ENCODE results near the gene TMA7. TPM values are rescaled to one million over a fixed set of nuclear protein-coding genes. Genes with fewer than 3 reads are reported as not detected.
A peak's percentile ranks its signal among the peaks of the same experiment; 100 is the strongest.

Gene TMA7
- total and polyA plus RNA-seq, 2 of the 13 experiments (the other 11 are each of a cell fraction or from before 2014, with no cell fraction given): 100 to 486 TPM

DNA sequence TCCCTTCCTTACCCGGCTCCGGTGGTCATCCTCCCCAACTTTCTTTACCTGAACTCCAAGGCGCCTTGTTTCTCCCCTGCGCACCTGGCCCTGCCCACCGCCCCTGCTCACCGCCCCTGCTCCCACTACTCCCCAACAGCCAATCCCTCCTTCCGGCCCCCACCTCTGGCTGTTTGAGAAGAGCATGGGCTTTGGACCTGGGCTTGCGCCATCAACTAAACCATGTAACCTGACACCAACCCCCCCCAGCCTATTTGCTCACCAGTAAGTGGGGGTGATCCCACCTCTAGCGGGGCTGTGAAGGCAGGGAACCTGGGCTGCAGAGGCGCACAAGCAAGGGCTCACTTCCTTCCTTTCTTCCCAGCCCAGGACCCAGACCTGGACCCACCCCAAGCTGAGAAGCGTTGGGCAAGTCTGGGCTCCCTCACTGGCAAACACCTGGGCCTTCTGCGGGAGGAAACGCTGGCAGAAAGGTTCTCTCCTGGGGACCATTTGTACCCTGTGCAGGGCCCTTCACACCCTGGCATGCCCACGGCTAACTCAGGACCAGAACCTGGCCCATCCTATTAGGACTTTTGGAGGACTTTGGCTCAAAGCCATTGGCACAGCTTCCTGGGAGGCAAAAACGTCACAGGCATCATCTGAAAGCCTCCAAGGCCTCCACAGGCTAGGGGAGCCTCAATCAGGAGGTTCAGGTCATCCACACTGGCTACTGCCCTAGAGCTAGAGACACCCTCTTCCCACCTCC lies 9.9 kb upstream of the TMA7 start, which contains the start of gene PLXNB1 (continued):
- TF ChIP-seq, protein P1, sequence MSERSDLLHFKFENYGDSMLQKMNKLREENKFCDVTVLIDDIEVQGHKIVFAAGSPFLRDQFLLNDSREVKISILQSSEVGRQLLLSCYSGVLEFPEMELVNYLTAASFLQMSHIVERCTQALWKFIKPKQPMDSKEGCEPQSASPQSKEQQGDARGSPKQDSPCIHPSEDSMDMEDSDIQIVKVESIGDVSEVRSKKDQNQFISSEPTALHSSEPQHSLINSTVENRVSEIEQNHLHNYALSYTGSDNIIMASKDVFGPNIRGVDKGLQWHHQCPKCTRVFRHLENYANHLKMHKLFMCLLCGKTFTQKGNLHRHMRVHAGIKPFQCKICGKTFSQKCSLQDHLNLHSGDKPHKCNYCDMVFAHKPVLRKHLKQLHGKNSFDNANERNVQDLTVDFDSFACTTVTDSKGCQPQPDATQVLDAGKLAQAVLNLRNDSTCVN (CRISPR knock-in tag; IDR thresholded peaks at IDR 0.05; ENCODE audit: borderline replicate concordance): 0 out of 2 replicates have a peak, but pooled peaks have one; percentile 12
- TF ChIP-seq ZNF431 (CRISPR knock-in tag; IDR thresholded peaks at IDR 0.05; ENCODE audit: borderline replicate concordance, low read depth): no peak; the same call in 1 of the 2 replicates
- TF ChIP-seq, protein P2, sequence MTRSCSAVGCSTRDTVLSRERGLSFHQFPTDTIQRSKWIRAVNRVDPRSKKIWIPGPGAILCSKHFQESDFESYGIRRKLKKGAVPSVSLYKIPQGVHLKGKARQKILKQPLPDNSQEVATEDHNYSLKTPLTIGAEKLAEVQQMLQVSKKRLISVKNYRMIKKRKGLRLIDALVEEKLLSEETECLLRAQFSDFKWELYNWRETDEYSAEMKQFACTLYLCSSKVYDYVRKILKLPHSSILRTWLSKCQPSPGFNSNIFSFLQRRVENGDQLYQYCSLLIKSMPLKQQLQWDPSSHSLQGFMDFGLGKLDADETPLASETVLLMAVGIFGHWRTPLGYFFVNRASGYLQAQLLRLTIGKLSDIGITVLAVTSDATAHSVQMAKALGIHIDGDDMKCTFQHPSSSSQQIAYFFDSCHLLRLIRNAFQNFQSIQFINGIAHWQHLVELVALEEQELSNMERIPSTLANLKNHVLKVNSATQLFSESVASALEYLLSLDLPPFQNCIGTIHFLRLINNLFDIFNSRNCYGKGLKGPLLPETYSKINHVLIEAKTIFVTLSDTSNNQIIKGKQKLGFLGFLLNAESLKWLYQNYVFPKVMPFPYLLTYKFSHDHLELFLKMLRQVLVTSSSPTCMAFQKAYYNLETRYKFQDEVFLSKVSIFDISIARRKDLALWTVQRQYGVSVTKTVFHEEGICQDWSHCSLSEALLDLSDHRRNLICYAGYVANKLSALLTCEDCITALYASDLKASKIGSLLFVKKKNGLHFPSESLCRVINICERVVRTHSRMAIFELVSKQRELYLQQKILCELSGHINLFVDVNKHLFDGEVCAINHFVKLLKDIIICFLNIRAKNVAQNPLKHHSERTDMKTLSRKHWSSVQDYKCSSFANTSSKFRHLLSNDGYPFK (CRISPR knock-in tag; IDR thresholded peaks at IDR 0.05; ENCODE audit: borderline replicate concordance): peak; percentile 86; the same call in 1 of the 2 replicates
- TF ChIP-seq ZFP36 (IDR thresholded peaks at IDR 0.05; ENCODE audit: borderline replicate concordance, low read depth, low read length, partially characterized antibody): no peak
- no peak for TF ChIP-seq ZNF720 (CRISPR knock-in tag; IDR thresholded peaks at IDR 0.05)
- TF ChIP-seq ZBTB20 (CRISPR knock-in tag; IDR thresholded peaks at IDR 0.05; ENCODE audit: borderline replicate concordance, low read depth): peak; percentile 97
- TF ChIP-seq, protein P3, sequence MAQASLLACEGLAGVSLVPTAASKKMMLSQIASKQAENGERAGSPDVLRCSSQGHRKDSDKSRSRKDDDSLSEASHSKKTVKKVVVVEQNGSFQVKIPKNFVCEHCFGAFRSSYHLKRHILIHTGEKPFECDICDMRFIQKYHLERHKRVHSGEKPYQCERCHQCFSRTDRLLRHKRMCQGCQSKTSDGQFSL (CRISPR knock-in tag; IDR thresholded peaks at IDR 0.05): peak; percentile 99
- TF ChIP-seq CEBPB (IDR thresholded peaks at IDR 0.05; ENCODE audit: borderline replicate concordance, low read depth, low read length): peak; percentile 98
- no peak for TF ChIP-seq SIN3B (IDR thresholded peaks at IDR 0.05; ENCODE audit: low read length)
- no peak for TF ChIP-seq NPAS2 (CRISPR knock-in tag; IDR thresholded peaks at IDR 0.05; ENCODE audit: borderline replicate concordance)
- TF ChIP-seq, protein P4, sequence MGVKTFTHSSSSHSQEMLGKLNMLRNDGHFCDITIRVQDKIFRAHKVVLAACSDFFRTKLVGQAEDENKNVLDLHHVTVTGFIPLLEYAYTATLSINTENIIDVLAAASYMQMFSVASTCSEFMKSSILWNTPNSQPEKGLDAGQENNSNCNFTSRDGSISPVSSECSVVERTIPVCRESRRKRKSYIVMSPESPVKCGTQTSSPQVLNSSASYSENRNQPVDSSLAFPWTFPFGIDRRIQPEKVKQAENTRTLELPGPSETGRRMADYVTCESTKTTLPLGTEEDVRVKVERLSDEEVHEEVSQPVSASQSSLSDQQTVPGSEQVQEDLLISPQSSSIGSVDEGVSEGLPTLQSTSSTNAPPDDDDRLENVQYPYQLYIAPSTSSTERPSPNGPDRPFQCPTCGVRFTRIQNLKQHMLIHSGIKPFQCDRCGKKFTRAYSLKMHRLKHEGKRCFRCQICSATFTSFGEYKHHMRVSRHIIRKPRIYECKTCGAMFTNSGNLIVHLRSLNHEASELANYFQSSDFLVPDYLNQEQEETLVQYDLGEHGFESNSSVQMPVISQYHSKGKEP (CRISPR knock-in tag; IDR thresholded peaks at IDR 0.05): no peak
- TF ChIP-seq ZNF333 (CRISPR knock-in tag; IDR thresholded peaks at IDR 0.05; ENCODE audit: borderline replicate concordance): 0 out of 2 replicates have a peak, but pooled peaks have one; percentile 90
- TF ChIP-seq ZFP90 (CRISPR knock-in tag; IDR thresholded peaks at IDR 0.05; ENCODE audit: borderline replicate concordance): peak; percentile 96; the same call in 1 of the 2 replicates
- TF ChIP-seq, protein P5, sequence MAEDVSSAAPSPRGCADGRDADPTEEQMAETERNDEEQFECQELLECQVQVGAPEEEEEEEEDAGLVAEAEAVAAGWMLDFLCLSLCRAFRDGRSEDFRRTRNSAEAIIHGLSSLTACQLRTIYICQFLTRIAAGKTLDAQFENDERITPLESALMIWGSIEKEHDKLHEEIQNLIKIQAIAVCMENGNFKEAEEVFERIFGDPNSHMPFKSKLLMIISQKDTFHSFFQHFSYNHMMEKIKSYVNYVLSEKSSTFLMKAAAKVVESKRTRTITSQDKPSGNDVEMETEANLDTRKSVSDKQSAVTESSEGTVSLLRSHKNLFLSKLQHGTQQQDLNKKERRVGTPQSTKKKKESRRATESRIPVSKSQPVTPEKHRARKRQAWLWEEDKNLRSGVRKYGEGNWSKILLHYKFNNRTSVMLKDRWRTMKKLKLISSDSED (CRISPR knock-in tag; IDR thresholded peaks at IDR 0.05): no peak
- TF ChIP-seq BHLHE40 (IDR thresholded peaks at IDR 0.05; ENCODE audit: low read length): no peak
- TF ChIP-seq HNRNPK (IDR thresholded peaks at IDR 0.05; ENCODE audit: low read depth, low read length, poor library complexity, severe bottlenecking): no peak
- TF ChIP-seq ZNF577 (CRISPR knock-in tag; IDR thresholded peaks at IDR 0.05; ENCODE audit: borderline replicate concordance, low read depth): no peak; the same call in 1 of the 2 replicates
